Activated CD4-positive, alpha-beta T cell treated with anti-CD3 and anti-CD28 coated beads for 4 hours (primary cell): ENCODE data around the gene NID1.
"Not testable (repeated sequence)": the region's sequence is repeated elsewhere in the genome, so short reads cannot be mapped to it uniquely, and the experiment has no call there.

Experiments used
- DNase-seq, 2 donors: peaks; one replicate each; pipeline ENCODE4 v3.0.0-alpha.2; 2020

Gene NID1

DNA sequence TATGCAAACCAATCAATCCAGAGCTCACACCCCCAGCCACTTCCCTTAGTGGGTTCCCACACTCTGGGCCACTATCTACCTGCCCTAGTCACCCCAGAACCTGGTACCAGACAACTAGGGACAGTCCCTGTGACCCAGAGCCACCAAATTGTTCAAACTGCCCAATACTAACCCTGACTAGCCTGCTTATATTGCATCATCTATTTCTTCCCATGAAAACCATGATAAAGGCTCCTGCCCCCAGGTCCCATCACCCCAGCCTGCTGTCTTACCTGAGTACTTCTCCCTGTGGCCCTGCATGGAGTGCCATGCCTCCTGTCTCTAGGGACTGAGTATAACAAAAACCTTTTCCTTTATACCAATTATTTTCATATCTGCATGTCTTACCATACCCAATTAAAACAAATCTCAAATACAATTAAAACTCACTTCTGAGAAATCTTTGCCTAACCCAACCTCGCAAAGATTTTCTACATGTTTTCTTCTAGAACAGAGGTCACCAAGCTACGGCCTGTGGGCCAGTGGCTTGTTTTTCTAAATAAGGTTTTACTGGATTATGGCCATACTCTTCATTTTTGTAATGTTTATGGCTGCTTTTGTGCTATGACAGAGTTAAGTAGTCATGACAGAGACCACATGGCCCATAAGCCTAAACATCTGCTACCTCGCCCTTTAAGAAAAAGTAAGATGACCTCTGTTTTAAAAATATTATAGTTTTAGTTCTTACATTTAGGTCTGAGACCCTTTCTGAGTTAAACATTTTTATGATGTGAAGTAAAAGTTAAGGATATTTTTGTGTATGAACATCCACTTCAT is 31.0 kb upstream of the NID1 start:
- DNase-seq, result no peak

DNA sequence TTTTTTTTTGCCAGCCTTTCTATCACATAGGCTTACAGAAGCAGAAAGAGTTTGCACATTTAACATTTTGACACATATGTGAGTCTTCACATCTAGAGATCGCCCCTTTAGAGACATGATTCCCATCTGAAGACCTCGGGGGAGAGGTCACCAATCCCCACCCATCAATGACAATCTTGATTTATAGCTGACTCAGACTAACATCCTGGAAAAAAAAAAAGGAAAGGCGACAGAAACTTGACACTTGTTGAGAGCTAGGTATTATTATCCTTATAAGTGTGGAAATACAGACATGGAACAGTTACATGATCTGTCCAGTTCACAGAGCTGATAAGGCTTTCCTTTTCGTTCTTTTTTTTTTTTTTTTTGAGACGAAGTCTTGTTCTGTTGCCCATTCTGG is 28.0 kb upstream of the NID1 start:
- no peak for DNase-seq

DNA sequence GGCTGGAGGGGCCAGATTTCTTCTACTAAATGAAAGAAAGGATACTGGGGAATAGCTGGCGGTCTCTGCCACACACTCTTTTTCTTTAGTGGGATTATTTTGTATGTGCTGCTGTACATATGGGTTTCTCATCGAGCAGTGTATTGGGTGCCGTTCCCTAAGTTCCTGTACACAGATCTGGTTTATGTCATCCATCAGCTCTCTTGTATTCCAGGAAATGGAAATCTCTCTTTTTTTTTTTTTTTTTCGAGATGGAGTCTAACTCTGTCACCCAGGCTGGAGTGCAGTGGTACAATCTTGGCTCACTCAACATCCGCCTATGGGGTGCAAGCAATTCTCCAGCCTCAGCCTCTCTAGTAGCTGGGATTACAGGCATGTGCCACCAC is 27.0 kb upstream of the NID1 start:
- no peak for DNase-seq

DNA sequence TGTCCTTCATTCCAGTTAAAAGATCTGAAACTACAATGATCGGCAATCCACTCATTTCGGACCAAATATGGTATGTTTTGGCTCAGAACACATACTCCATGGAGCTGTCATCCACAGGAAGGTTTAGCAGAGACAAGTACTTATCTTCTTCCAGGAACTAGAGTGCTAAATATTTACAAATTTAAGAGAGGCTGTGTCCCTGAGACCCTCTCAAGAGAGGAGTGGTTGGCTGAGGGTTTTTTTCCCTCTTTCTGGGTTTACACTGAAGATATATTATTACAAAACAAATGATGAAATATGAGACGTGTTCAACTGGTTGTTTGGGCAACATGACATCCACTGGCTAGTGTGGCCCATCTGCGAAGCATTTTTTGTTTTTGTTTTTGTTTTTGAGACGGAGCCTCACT is 25.9 kb upstream of the NID1 start:
- DNase-seq, result no peak

DNA sequence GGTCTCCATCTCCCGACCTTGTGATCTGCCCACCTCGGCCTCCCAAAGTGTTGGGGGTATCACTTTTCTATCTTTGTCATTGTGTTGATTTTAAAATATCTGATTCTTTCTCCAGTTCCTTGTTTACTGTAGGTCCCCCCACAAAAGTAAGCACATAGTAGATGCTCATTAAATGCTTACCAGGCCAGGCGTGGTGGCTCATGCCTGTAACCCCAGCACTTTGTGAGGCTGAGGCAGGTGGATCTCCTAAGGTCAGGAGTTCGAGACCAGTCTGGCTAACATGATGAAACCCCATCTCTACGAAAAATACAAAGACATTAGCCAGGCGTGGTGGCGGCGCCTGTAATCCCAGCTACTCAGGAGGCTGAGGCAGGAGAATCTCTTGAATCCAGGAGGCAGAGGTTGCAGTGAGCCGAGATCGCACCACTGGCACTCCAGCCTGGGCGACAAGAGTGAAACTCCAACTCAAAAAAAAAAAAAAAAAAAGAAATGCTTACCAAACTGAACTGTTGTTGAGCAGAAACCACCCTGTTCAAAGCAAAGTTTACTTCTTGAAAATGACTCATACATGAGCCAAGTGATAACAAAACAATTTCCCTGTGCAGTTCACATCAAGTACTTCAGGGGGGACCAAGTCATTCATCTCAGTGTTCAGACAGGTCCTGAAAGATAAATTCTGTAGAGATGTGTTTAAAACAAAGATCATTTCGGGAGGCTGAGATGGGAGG is 24.3 kb upstream of the NID1 start:
- no peak for DNase-seq

DNA sequence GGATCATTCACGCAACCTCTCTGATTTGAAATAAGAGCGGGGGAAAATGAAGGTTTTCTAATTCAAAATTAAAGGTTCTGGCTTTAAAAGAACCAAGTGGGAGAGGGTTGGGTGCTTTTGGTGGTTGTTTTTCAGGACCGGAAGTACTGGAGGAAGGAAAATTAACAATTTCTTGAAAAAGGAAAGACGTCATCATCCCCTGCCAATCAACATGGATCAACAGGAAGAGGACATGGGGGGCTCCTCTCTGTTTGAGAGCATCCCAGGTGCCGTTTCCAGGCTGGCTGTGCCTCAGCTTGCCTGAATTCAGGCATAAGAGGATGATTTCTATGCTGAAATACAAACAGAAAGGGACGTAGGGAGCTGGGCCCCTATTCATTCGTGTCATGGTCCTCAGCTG is 21.6 kb upstream of the NID1 start:
- no peak for DNase-seq

DNA sequence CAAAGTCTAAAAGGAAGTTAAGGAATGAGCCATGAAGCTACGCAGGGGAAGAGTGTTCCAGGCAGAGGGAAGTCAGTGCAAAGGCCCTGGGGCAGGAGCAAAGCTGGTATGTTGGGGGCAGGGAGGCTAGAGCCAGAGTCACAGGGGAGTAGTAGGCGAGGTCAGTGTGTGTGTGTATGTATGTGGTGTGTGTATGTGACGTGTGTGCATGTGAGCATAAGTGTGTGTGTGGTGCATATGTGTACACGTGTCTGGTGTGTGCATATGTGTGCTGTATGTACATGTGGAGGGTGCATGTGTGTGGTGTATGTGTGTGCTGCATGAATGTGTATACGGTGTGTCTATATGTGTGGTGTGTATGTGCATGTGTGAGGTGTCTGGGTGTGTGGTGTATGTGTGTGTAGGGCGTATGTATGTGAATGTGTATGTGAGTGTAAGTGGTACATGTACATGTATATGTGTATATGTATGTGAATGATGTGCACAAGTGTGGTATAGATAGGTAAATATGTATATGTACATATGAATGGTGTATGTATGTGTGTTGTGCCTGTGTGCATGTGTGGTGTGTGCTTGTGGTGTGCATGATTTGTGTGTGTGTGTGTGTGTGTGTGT is 20.8 kb upstream of the NID1 start:
- no peak for DNase-seq

DNA sequence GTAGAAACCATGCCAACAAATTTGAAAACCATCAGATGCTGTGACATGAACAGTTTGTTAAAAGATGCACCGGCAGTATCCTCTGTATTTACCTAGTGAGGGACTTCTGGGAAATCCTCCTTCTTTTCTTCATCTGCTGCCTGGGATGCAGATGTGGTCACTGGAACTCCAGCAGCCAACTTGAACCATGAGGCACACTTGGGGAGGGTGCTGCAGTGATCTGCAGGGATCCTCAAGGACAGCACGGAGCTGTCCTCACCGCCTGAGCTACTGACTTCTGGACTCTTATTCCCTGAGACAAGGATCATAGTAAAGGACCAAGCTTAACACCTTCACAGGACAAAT is 19.5 kb upstream of the NID1 start:
- no peak for DNase-seq

DNA sequence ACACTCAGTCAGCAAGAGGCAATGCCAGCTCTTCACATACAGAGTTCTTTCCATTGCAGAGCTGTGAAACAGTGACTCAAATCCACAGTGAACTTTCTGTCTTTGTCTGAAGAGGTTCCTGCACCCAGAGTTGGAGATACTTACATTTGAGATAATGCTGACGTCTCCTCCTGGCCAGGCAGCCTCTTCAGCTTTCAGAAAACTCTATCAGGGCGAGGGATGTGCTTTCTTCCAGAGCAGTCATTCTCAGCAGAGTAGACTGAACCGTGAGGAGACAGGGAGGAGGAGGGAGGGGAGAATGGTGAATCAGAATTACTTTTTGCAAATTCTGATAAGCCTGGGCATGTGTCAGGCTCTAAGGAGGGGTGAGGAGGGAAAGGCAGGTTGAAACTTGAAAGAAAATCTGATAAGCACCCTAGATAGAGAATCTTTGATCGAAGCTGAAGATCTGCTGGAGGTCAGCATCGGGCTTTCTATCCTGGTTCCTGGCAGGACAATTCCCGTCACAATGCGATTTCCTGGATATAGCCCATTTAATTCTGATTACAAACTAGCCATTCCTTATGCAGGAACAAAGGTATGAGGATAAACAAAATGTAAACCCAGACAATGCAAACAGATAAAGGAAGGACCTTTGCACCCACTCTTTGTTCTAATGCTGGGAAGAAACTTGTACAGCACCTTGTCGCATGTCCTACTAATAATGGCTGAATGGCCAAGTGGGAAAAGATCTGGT is 18.9 kb upstream of the NID1 start:
- DNase-seq, result no peak

DNA sequence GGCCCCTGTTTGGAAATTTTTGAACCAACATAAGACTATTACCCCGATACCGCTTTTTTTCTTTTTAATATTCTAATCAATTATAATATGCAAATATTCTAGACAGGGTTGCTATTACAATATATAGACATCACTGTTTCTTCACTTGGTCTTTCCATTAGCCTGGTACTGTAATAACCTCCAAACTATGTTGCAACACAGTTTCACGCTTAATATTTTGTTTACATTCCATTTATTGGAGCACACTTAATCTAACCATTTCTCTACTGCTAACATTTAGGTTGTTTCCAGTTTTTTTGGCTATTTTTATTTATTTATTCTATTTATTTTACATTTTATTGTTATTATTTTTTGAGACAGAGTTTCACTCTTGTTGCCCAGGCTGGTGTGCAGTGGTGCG is 17.6 kb upstream of the NID1 start:
- no peak for DNase-seq

DNA sequence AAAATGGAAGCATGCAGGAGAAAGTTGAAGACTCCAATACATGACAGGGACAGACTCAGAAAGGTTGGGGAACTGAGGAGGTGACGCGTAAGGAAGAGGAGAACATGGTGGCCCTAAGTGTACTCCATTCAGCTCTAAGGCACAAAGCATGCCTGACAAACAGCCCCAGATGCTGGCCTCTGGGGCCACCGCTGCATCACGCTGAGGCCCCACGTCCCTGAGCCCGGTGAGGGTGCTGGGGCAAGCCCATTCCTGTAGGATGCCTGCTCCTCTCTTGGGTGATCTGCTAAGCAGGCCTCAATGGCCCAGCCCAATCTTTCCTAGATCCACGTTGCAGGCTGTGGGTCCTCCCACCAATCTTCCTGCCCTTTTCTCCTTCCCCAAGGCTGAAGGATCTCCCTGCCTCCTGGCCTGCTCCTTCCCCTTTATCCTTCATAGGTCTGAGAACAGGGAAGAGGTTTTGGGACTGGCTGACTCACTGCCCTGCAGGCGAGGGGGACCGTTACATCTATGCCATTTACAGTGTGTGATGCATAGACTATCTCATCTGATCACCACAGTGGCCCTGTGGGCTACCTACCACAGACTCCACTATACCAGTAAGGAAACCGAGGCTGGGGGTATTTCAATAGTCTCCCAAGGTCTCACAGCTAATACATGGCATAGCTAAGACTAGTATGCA is 16.8 kb upstream of the NID1 start:
- no peak for DNase-seq

DNA sequence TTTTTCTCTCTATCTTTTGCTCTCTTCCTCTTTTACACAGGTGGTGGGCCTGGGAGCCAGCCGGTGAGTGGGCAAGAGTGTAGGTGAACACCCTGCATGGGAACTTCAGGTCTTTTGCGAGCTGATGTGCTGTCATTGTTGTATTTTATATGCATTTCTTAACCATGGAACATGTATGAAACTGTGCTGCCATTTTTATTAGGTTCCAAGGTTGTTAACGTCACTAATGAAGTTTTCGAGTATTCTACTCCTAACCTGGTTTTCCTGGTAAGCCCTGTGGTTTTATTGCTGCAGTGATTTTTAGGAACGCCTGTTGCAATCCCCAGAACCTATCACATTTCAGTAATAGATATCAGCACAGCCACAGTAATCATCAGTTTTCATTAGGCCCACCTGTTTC is 14.8 kb upstream of the NID1 start:
- no peak for DNase-seq

DNA sequence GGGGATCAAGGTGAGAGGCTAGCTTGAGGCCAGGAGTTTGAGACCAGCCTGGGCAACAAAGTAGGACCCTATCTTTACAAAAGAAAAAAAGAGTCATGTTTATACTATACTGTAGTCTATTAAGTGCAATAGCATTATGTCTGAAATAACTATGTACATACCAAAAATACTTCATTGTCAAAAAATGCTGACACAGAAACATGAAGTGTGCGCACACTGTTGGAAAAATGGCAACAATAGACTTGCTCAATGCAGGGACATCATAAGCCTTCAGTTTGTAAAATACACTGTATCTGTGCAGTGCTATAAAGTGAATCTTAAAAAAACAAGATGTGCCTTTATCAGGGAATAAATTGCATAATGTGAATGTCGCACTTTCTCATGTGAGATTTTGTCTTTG is 14.1 kb upstream of the NID1 start:
- no peak for DNase-seq

DNA sequence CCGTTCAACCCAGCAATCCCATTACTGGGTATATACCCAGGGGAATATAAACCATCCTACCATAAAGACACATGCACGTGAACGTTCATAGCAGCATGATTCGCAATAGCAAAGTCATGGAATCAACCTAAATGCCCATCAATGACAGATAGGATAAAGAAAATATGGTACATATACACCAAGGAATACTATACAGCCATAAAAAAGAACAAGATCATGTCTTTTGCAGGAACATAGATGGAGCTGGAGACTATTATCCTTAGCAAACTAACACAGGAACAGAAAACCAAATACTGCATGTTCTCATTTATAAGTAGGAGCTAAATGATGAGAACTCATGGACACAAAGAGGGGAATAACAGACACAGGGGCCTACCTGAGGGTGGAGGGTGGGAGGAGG is 13.2 kb upstream of the NID1 start:
- not testable (repeated sequence) for DNase-seq

DNA sequence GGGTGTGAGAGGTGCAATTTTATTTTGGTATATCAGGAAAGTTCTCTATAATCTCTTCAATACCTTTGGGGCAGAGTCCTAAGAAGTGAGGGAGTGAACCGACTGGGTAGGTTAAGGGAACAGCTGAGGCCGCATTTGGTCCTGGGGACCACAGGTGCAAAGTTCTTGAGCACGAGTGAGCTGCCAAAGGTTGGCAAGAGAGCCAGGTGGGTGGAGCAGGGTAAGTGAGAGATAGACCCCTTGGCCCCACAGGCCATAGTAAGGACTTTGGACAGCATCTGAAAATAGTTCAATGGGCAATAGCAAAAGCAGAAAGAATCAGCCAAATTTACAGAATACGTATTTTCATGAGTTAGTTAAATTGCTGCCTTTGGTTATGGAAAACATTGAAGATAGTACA is 11.0 kb upstream of the NID1 start:
- DNase-seq, result no peak

DNA sequence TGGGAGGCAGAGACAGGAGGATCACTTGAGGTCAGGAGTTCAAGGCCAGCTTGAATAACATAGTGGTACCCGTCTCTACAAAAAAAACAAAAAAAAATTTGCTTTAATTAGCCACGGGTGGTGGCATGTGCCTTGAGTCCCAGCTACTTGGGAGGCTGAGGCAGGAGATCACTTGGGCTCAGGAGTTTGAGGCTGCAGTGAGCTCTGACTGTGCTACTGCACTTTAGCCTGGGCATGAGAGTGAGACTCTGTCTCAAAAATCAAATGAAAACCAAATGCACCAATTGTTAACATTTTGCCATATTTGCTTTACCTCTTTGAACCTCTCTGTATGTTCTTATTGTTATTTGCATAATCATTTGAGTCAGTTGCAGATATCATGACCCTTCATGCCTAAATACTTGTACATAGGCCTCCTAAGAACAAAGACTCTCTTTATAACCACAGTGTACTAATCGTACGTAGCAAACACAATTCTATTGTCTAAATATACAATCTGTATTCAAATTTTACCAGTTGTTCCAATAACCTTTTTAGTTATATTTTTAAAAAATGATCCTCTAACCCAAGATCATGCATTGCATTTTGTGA is 8.5 kb upstream of the NID1 start:
- no peak for DNase-seq

DNA sequence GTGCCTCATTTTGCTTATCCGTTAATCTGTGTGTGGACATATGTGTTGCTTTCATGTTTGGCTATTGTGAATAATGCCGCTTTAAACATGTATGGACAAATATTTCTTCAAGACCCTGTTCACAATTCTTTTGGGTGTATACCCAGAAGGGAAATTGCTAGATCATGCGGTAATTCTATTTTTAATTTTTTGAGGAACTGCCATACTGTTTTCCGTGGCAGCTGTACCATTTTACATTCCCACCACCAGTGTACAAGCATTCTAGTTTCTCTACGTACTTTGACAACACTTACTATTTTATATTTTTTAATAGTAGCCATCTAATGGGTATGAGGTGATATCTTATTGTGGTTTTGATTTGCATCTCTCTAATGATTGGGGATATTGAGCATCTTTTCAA is 7.1 kb upstream of the NID1 start:
- no peak for DNase-seq

DNA sequence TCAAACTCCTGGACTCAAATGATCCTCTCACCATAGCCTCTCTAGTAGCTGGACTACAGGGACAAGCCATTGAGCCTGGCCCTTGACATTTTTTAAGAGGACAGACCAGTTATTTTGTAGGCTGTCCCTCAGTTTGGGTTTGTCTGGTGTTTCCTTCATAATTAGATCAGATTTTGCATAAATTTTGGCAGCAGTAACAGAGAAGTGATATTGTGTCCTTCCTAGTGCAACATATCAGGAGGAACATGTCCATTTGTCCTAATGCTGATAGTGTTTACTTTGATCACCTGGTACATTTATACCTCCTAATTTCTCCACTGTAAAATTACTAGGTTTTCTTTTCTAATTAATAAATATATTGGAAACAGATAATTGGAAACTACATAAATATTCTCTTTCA is 5.9 kb upstream of the NID1 start:
- no peak for DNase-seq

DNA sequence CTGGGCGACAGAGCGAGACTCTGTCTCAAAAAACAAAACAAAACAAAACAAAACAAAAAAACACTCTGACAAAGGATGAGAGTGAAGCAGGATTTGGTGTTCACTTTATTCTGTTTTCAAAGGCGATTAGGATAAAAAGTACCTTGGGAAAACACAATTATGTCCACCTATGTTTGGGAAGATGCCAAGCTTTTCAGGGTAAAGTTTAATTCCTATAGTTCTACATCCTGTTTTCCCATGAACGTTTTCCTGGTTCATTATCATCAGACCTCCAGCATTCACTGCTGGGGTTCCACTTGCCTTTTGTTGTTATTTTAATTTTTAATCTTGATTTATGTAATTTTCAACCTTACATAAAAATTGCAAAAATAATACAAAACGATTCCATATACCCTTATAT is 4.9 kb upstream of the NID1 start:
- no peak for DNase-seq

DNA sequence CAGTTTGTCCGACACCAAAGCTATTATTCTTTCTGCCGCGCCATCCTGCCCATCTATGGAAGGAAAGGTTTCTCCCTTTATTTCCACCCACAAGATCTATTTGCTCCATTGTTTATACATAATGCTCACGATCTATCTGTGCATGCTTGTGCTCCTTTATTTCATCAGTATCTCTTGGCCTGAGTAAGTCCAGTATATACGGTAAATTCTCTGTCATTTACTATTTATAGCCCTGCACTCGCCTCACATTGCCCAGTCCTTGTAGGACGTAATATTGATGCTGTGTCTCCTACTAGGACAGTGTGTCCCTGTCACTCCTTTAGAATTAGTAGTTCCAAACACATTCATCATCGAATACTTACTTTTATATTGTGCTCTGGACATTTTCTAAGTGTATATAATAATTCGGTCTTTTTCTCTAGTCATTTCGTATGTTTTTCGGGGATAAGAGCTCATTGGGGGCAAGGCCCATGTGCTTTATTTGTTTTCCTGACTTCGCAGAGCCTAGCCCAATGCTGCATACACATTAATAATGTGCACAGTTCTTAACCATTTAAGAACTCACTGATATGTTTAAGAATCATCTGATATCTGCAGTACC is 3.1 kb upstream of the NID1 start:
- no peak for DNase-seq

DNA sequence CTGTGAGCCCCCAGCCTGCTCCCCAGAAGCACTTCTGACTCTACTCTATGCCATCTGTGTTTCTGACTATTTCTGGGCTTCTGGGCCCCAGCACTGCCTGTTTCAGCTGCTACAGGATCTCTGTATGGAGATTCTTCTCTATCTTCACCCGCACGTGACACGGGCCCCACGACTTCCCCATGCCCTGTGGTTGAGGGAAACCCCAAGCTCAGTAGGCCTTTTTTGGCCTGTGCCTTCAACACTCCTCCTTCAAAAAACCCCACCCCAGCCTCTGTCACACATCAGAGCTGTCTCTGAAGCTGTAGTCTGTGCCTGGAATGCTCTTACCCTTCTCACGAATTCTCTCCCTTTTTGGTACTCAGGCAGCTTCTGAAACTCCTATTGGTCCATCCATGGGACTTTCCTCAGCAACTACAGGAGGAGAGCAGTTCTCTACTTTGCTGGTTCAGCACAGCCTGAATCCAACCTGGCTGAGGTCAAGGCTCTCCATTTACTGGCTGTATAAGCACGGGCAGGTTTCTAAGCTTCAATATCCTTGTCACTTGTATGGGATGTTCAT is 2.0 kb upstream of the NID1 start:
- DNase-seq, result peak; percentile 55 to 62

DNA sequence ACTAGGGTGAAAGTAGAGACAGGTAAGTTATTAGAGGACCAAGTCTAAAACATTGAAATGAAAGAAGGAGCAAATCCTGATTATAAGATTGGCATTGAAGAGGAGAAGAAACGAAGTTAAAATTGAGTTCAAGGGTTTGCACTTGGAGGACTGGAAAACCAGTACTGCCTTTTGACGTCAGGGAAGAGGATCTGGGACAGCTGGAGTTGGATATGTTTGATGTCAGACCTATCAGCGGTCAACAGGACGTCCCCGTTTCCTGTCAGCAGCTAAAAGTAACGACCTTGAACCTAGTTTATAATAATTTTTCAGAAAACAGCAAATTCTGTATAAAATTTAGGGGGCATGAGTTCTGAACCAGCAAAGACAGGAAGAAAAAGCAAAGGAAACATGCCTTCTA is 1.2 kb upstream of the NID1 start:
- DNase-seq, result no peak
